GM20431 (cell line): ENCODE measurements around the gene MAPK11.

Experiments
- in situ Hi-C: fragments of 300-500 bp; cut with MseI, MboI; formaldehyde crosslinking; loops from one replicate; pipeline ENCODE4 v1.15.0; 2020; ENCODE audit warnings: low sequenced_read_pairs; ENCODE audit not compliant: unreplicated experiment

The MAPK11 gene

DNA sequence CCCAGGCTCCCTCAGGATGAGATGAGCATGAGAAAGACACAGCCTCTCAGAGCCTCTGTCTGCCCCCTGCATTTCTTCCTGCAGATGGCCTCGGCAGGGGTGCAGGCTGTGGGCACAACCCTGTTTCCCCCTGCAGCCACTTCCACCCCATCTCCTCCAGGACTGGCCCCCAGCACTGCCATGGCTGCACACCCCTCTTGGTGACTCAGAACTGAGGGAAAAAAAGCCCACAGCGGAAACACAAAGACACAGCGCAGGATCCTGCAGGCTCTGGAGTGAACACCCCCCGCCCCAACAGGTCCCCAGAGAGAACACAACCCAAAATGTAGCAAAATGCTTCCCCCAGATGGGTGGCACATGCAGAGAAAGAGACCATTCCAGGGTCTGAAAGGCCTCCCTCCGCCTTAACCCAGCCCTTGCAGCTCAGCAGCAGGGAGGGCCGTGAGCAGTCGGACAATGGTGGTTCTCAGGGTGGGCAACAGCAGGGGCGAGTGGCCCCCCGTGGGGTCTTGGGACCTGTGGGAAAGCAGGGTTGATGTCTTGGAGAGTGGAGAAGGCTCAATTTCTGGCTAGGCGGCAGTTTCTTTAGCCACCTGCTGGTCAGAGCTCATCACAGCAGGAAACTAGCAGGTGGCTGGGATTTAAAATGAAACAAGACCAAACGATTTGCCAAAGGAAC, 33.3 kb downstream of the MAPK11 start:
- in situ Hi-C loops = no loop called here

DNA sequence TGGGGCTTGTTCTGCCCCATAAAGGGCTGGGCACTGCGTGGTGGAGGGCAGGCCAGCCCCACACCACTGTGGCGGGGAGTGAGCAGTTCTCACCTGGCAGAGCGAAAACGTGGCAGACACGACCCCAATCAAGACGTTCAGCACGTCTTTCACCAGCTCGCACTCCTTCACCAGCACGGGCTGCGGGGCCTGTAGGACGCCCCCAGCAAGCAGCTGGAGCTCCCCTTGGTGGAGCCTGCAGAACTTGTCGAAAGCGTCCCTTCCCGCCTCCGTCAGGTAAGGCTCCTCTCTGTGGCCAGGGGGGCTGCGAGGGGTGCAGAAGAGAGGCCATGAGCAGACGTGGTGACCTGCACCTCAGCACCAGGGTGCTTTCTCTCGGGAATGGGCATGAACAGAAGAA, 37.0 kb downstream of the MAPK11 start:
- in situ Hi-C loops = no loop called here

DNA sequence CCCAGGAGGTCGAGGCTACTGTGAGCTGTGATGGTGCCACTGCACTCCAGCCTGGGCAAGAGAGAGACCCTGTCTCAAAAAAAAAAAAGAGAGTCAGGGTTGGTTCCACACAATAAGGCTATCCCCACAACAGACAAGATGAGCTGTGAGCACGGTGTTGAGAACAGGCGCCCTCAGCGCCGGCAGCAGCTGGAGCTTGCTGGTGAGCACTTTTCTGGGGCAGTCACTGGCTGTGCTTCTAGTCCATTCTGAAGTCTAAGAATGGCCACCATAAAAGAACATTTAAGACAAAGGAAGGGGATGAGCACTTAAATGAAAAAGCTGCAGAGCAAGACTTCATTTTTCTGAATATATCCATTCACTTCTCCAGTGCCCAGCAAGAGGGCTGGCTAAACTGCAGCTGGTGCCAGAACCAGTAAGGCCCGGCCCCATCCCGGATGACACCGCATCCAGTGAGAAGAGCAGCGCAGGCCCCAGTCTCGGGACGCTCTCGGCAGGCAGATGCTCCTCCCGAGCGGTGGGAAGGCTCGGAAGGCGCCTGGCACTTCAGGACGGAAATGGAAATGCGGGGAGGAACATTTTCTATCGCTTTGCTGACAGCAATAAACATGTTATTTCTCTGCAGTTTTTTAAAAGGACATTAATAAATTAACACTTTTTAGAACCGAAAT, 37.6 kb downstream of the MAPK11 start:
- in situ Hi-C loops = no loop called here

DNA sequence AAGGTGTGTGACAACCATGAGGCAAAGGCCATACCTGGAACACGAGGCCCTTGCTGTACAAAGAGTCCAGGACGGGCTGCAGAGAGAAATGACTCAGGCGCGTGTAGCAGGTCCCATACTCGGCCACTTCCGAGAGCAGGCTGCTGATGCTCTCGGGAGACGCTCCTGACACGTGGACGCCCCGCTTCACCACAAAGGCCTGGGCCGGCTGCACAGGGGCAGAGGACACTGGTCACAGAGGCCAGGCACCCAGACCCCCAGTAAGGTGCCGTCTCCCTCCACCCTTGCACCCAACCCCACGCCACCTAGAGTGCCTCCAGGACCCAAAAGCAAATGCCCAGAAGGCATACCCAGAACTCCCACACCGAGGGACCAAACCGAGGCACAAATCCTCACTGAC, 40.8 kb downstream of the MAPK11 start:
- in situ Hi-C loops = no loop called here

DNA sequence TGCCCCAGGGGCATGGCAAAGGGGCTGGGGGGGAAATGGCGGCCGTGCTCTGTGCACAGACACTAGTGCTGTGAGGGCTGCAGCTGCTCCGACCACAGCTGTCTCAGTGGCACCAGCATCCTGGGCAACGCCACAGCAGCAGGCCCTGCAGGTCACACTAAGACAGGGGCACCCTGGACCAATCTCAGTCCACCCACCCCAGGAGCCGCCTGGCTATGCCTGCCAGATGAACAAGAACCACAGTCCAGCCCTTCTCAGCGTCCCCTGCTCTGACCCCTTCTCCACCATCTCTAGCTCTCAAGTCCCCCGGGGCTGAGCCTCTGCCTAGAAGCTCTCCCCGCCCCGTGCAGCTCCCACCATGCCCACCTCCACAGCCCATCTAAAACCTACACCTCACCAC, 41.8 kb downstream of the MAPK11 start:
- in situ Hi-C loops = no loop called here

DNA sequence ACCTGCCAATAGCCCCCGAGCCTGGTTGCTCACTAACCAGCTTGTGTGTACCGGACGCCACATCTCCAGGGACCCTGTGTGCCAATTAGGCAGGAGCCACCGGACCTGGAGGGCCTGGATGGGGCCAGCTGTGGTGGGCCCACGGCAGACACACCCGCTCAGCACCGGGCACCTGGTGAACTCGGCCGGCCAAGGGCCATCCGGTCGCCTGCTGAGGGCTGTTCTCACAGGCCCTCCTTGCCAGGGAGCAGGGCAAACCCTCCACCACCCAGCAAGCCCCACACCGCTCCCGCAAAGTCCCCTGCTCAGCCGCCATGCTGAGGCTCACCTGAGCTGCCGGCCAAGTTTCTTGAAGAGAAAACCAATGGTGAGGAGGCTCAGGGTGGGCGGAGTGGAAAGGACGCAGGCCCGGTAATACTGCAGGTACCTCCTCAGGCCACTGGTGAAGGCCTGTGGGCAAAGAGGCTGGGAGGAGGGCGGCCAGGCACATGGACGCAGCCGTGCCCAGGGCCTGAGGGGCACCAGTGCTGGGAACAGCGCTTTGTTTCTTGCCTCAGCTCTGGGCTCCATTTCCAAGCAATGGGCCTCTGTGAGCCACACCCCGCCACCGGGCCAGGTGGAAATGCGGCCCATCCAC, 42.5 kb downstream of the MAPK11 start:
- in situ Hi-C loops = no loop called here

DNA sequence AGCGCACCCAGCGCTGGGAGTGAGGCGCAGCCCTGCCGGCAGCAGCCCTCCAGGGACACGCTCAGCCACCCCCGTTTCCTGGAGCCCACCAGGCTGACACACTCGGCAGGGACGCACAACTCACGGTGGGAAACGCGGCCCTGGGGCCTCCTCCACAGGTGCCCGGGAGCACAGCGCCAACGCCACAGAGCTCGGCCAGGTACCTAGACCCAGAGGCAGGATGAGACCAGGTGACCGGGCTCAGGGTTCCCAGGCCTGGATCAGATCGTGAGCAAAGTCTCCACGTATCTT, 43.4 kb downstream of the MAPK11 start:
- in situ Hi-C loops = no loop called here

DNA sequence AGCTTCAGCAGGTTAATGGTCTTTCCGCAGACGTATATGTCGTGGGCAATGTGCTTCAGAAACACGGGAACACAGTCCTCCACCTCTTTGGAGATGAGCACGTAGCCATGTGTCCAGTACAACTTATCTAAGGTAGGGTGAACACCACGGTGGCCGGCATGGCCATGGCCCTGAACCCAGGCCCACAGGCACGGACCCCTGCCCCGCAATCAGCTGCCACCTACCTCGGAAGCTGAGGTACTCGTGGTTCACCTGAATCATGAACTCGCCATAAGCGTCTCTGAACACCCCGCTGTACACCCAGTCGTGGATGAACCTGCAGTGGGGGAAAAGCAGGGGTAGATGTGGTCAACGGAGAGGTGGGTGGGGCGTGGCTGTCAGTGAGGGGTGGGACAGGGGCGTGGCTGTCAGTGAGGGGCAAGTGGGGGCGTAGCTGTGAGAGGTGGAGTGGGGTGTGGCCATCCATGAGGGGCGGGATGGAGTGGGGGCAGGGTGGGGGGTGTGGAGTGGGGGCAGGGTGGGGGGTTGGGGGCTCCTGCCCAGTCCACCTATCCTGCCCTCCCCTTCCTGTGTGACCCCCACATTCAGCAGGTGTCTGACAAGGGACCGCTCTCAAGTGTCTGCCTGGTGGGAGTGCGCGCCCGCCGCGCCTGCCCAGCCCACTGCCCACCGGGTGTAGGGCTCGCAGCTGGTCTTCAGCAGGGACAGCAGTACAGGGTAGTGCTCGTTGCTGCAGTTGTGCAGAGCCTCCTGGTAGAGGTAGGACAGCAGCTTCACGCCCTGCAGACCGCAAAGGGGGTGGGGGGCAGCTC, 43.9 kb downstream of the MAPK11 start:
- in situ Hi-C loops = no loop called here

DNA sequence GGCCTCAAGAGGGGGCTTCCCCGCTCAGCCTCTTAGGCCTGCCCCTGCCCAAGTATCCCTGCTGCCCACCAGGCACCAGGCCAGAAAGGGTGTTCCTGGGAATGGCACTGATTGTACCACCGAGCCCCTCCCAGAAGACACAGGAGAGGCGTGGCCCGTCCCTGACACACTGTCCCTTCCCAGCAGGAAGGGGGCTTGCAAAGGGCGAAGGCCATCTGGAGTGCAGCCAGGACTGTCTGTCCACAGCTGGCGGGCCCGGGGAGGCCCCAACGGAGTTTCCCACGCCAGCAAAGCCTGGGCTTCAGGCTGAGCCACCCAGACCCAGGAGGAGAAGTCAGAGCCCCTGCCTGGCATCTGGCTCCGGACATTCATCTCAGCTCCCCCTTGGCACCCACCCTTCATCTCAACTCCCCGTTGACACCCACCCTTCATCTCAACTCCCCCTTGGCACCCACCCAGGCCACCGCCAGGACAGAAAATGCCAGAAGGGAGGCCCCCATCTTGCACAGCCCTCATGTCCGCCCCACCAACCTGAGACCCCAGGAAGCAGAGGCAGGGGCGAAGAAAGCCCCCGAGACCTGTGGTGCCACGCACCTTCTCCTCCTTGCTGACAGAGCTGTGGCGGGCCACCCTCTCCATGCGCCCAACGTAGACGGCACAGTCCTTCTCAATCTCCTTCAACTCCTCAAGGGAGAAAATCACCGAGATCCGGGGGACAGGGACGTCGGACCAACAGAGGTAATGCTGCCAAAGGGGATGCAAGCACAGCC, 44.8 kb downstream of the MAPK11 start:
- in situ Hi-C loops = no loop called here

DNA sequence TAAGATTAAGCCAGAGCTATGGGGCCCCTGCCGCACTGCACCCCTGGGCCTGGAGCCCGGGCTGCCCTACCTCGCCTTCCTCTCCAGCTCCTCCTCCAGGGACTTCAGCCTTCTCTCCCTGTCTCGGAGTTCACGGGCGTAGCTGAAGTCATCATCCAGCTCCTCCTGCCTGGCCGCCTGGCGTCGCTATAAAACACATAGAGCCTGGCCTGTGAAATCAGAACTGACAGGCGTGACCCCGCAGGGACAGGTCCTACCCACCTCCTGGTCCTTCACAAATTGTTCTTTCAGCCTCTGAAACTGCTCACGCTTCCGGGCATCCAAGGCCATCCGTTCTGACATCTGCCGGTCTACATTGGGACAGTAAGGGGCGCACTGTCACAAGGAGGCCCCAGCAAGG, 46.1 kb downstream of the MAPK11 start:
- in situ Hi-C loops = no loop called here

DNA sequence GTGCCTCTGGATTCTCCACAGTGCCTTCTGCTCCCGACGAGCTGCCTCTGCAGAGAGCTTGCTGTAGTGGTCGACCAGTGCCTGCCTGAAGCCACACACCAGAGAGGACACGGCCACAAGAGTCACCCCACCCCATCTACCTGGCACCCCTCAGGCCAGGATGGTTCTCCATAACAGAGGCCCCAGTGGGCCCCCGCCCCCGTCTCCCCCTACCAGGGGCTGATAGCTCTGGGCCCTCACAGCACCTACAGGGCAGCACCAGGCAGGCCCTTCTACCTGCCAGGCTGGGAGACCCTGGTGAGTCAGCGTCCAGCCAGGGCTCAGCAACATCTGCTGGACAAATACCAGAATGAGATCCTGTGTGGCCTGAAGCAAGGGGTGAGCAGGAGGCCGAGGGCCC, 47.7 kb downstream of the MAPK11 start:
- in situ Hi-C loops = no loop called here

DNA sequence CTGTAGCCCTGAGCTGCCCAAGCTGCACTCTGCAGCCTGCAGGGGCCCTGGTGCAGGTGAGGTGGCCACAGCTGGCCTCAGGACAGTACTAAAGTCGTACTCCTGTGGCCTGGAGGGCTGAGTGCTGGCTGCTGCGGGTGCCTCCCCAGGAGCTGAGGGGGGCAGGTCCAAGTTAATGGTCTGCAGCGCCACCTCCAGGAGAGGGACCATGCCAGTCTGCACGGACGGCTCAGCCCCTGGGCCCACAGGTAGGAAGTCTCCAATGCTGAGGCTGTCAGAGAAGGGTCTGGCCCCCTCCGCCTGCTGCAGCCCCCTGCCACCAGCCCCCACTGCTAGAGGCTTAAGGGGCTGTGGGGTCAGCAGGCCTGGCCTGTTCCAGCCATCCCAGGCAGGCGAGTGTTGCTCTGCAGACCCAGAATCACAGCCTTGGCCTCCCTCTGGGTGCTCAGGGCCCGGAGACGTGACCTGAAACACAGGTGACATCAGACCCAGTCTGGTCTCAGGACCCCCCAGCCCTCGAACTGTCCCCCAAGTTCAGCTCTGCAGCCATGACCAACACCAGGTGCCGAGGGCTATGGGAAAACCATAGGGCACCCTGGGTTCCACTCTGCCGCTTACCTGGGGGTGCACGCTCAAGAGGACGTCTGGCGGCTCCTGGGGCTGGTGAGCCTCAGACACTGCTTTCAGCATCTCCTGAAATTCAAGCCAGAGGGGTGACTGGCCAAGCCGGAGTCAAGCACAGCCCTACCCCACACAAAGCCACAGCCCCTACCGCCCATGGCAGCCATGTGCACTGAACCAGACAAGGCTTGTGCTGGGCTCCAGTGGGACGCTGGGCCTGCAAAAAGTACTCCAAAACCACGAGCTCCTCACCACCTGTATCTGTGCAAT, 48.5 kb downstream of the MAPK11 start:
- in situ Hi-C loops = no loop called here

DNA sequence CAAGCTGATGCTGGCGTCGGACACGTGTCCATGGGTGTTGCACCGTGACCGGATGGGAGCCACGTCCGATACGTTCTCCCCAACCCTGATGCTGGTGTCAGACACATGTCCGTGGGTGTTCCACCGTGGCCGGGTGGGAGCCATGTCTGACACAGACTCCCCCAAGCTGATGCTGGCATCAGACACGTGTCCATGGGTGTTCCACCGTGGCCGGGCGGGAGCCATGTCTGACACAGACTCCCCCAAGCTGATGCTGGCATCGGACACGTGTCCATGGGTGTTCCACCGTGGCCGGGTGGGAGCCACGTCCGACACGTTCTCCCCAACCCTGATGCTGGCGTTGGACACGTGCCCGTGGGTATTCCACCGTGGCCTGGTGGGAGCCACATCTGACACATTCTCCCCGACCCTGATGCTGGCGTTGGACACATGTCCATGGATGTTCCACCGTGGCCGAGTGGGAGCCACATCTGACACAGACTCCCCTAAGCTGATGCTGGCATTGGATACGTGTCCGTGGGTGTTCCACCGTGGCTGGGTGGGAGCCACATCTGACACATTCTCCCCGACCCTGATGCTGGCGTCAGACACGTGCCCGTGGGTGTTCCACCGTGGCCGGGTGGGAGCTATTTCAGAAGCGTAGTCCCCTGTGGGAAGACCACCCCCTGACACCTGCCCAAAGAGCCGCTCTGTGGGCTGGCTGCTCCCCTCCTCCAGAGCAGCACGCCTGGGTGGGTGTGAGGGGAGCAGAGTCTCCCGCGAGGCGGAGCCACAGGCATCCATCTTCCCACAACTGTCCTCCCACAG, 49.4 kb downstream of the MAPK11 start:
- in situ Hi-C loops = no loop called here

DNA sequence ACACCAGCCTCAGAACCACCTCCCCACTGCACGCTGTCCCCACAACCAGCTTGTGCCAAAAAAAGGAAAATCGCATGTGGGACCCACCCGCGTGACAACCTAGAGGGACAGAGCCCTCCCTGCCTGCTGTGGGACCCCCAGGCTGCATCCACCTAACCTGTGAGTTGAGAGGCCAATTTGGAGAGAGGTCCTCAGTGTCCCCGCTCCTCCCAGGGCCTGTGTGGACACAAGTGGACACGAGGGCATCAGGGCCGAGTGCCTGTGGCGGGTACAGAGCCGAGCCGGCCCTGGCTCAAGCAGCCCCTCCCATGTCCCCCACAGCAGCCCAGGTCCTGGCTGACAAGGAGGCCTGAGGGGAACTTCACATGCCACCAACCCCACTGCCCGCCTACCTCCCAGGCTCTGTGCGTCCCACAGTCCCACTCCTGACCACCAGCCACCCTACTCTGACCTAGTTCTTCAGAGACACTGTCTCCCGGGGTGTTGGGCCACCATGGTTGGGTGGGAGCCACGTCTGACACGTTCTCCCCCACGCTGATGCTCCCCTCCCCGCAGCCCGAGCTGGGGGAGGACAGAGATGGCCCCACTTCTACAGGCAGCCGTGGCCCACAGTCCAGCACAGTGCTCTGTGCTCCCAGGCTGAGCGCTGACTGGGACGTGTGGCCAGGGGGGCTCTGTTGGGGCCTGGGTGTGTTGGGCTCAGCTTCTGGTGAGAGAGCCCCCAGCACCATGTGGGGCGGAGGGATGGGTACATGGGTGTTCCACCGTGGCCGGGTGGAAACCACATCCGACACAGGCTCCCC, 50.2 kb downstream of the MAPK11 start:
- in situ Hi-C loops = no loop called here

DNA sequence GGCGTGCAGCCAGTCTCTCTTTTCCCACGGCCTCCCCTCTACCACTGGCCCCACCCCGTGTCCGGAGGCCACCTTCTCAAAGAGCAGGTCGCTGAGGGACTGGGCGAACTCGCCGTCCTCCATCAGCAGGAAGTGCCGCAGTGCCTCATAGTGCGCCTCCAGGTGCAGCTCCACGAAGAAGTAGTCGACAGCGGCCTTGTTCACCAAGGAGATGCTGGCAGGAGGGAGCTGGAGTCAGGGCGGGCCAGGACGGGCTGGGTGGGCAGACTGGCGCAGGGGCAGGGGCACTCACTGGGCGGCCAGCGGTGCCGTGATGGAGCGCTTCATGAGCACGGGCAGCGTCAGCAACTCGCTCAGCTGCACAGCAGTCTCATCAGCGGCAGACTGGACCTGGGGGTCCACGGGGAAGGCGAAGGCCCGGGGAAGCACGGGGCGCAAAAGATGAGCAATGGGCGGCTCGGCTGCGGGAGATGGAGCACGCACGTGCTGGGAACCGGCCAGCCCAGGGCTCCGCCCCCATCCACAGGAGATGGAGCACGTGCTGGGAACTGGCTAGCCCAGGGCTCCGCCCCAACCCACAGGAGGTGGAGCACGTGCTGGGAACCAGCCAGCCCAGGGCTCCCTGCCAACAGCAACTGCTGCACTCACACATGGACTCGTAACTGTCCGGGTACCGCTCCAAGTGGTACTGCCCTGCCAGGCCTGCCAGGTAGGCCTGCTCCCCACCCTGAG, 51.0 kb downstream of the MAPK11 start:
- in situ Hi-C loops = no loop called here

DNA sequence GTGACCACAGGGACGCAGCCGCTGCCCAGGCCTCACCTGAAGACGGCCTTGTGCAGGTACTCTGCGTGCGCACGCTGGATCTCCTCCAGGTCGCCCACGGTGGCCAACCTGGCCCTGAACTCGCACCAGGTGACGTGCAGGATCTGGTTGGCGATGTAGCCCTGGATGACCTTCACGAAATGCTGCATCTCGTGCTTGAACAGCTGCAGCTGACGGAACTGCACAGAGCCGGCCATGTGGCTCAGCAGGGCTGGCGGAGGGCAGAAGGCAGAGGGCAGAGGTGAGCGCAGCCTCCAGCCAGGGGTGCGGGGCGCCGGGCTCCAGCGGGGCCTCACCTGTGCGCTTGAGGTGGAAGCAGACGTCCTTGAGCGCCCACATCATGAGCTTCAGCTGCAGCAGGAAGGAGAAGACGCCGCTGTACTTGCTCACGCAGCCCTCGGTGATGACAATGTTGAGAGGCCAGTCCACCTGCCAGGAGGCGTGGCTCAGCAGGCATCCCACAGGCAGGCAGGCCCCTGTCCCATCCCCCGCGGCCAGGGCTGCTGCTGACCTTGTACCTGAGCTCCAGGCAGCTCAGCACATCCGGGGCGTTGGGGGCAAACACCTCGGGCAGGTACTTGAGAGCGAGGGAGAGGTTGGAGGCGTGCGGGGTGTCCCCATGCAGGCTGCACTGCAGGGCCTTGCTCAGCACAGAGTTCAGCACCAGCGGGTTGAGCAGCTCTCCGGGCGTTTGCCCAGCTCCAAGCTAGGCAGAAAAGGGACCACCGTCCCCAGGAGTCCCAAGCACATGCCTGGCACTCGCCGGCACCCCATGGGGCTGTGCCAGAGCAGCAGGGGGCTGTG, 51.8 kb downstream of the MAPK11 start:
- in situ Hi-C loops = no loop called here
